ENCODE measurements around the gene CREB5. TPM values are rescaled to one million over a fixed set of nuclear protein-coding genes. Genes with fewer than 3 reads are reported as not detected.

The CREB5 gene
- total and polyA plus RNA-seq, 2 donors (not counting 3 experiments of a cell fraction or from before 2014, with no cell fraction given) = 19.6 to 28.4 TPM

DNA sequence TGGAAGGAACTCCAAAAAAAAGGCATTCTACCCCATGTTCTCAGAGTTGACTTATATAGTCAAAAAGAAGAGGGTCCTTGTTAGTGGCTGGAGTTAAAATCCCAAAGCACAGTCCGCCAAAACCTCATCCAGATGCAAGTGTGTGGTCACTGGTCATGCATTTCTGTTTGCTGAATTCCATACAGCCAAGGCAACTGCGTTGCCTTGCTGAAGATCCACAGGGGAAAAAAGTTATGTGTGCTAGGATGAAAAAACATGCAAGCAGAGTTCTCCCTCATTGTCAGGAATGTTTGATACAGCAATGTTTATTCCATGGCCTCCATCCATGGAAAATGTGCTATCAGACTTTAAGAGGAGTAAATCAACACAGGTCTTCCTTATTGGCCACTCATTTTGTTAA is 213.1 kb downstream of the CREB5 start:
- no peak overlapping the region for H3K4me2 ChIP-seq (ENCODE audit: insufficient read depth, low read length)
- H4K20me1 ChIP-seq (replicated peaks; ENCODE audit: control insufficient read depth, extremely low read depth, insufficient read depth, low read length) = no peaks in the 10 kb centered on the region
- H2AFZ ChIP-seq (ENCODE audit: low read depth, low read length) = no peak overlapping the region
- dilution Hi-C loops (cut with MboI; ENCODE audit: extremely low pct_ligation_motif_present, low sequenced_read_pairs) = no loop called here
- no TSS peak for BruUV-seq (replicated peaks)
- no peak for DNase-seq (ENCODE audit: low read depth, low spot score)
- ChIA-PET POLR2A (no interaction called here), CTCF (no interaction called here)
- no peak overlapping the region for H3K9ac ChIP-seq (replicated peaks; ENCODE audit: extremely low read depth, insufficient read depth, low read length)
- intact Hi-C loops (cut with micrococcal nuclease) = no loop called here
- H3K27me3 ChIP-seq (ENCODE audit: control insufficient read depth in 2 of 2, insufficient read depth in 2 of 2, low read length in 2 of 2) = peaks cover 0 to 1% of the 10 kb centered on the region in 2 experiments
- no peaks in the 10 kb centered on the region for H3K9me3 ChIP-seq (replicated peaks; ENCODE audit: control insufficient read depth, insufficient read depth, low read length)
- no peaks in the 10 kb centered on the region for H3K36me3 ChIP-seq (ENCODE audit: control insufficient read depth in 2 of 2, extremely low read depth in 1 of 2, insufficient read depth in 2 of 2, low read length in 2 of 2)
- no peak overlapping the region for H3K4me3 ChIP-seq (replicated peaks in 1 of 3; ENCODE audit: insufficient read depth in 1 of 3, low read depth in 1 of 3, low read length in 3 of 3)
- no peaks in the 10 kb centered on the region for H3K4me1 ChIP-seq (ENCODE audit: control insufficient read depth, extremely low read depth, insufficient read depth, low read length)
- no peaks in the 10 kb centered on the region for H3K9me1 ChIP-seq (replicated peaks; ENCODE audit: control insufficient read depth, extremely low read depth, insufficient read depth, low read length)
- no peak overlapping the region for H3K27ac ChIP-seq (ENCODE audit: insufficient read depth, low read depth, low read length)
- no peaks in the 10 kb centered on the region for H3K79me2 ChIP-seq (ENCODE audit: control insufficient read depth, insufficient read depth, low read length)
- no peak for TF ChIP-seq EZH2 (IDR thresholded peaks at IDR 0.05; ENCODE audit: borderline replicate concordance, low read depth, low read length, severe bottlenecking)
- TF ChIP-seq JUN (IDR thresholded peaks at IDR 0.05; ENCODE audit: borderline replicate concordance, insufficient read depth, insufficient read length, low read depth) = no peak
- TF ChIP-seq, protein P1, sequence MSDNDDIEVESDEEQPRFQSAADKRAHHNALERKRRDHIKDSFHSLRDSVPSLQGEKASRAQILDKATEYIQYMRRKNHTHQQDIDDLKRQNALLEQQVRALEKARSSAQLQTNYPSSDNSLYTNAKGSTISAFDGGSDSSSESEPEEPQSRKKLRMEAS (IDR thresholded peaks at IDR 0.05; ENCODE audit: insufficient read depth, insufficient read length) = no peak
- TF ChIP-seq CTCF (IDR thresholded peaks at IDR 0.05; ENCODE audit: extremely low read depth in 1 of 2, insufficient read depth in 1 of 2, low read depth in 1 of 2, low read length in 2 of 2) = no peak
- no peak for TF ChIP-seq GATA2 (IDR thresholded peaks at IDR 0.05; ENCODE audit: insufficient read depth, insufficient read length, low read depth, low read length)
- TF ChIP-seq MYC (IDR thresholded peaks at IDR 0.05; ENCODE audit: low read depth, low read length) = no peak
- no peak for TF ChIP-seq POLR2A (IDR thresholded peaks at IDR 0.05; ENCODE audit: low read depth, low read length)
- no peak for TF ChIP-seq FOS (IDR thresholded peaks at IDR 0.05; ENCODE audit: borderline replicate concordance, insufficient read depth, low read length)
- no peak for TF ChIP-seq POLR2AphosphoS5 (IDR thresholded peaks at IDR 0.05; ENCODE audit: insufficient read depth, low read depth, low read length)
- FAIRE-seq = no peak

Data from endothelial cell of umbilical vein (primary cell).